H9 (cell line): ENCODE measurements around the gene LY6G5B. TPM values are rescaled to one million over a fixed set of nuclear protein-coding genes. Genes with fewer than 3 reads are reported as not detected.

Experiments used
- DNase-seq: peaks from one replicate; pipeline ENCODE4 v3.0.0-alpha.2; 2017
- H2AFZ ChIP-seq: one replicate; pipeline ENCODE4 v1.6.1; 2013; ENCODE audit warnings: mild to moderate bottlenecking, low read length, control low read depth, moderate library complexity
- H2AK5ac ChIP-seq: 2 replicates; pipeline ENCODE4 v1.6.1; 2013; ENCODE audit warnings: low read length, control low read depth, mixed read lengths; ENCODE audit not compliant: insufficient read length
- H2BK120ac ChIP-seq: one replicate; pipeline ENCODE4 v1.6.1; 2013; ENCODE audit warnings: low read depth, mild to moderate bottlenecking, low read length, control low read depth, inconsistent platforms; ENCODE audit not compliant: poor library complexity, severe bottlenecking
- H2BK12ac ChIP-seq: 2 replicates; pipeline ENCODE4 v1.6.1; 2013; ENCODE audit warnings: low read length, control low read depth, mixed read lengths, low read depth; ENCODE audit not compliant: insufficient read length
- H2BK15ac ChIP-seq: 2 replicates; pipeline ENCODE4 v1.6.1; 2013; ENCODE audit warnings: low read depth, low read length, control low read depth
- H2BK20ac ChIP-seq: one replicate; pipeline ENCODE4 v1.6.1; 2013; ENCODE audit warnings: low read depth, mild to moderate bottlenecking, low read length, control low read depth, inconsistent platforms; ENCODE audit not compliant: poor library complexity, severe bottlenecking
- H2BK5ac ChIP-seq: 2 replicates; pipeline ENCODE4 v1.6.1; 2013; ENCODE audit warnings: low read length, control low read depth, mixed read lengths; ENCODE audit not compliant: insufficient read length
- H3K14ac ChIP-seq: 2 replicates; pipeline ENCODE4 v1.6.1; 2013; ENCODE audit warnings: low read length, control low read depth; ENCODE audit not compliant: insufficient read depth
- H3K18ac ChIP-seq: 2 replicates; pipeline ENCODE4 v1.6.1; 2013; ENCODE audit warnings: low read depth, mild to moderate bottlenecking, mixed read lengths, low read length, control low read depth; ENCODE audit not compliant: insufficient read length
- H3K23ac ChIP-seq: 2 replicates; pipeline ENCODE4 v1.6.1; 2013; ENCODE audit warnings: low read length, control low read depth, mixed read lengths, low read depth; ENCODE audit not compliant: insufficient read length
- H3K23me2 ChIP-seq: 2 replicates; pipeline ENCODE4 v1.6.1; 2013; ENCODE audit warnings: low read depth, mild to moderate bottlenecking, mixed read lengths, low read length, control low read depth; ENCODE audit not compliant: insufficient read length, poor library complexity, severe bottlenecking
- H3K27ac ChIP-seq: 2 replicates; pipeline ENCODE4 v1.5.1; 2013; ENCODE audit warnings: low read length, control low read depth, mixed read lengths, low read depth; ENCODE audit not compliant: insufficient read length
- H3K27me3 ChIP-seq: 2 replicates; pipeline ENCODE4 v1.6.1; 2013; ENCODE audit warnings: low read length, control low read depth, inconsistent platforms; ENCODE audit not compliant: insufficient read depth
- H3K4ac ChIP-seq: 2 replicates; pipeline ENCODE4 v1.6.1; 2013; ENCODE audit warnings: low read depth, mild to moderate bottlenecking, control low read depth, inconsistent platforms, low read length, moderate library complexity
- H3K4me1 ChIP-seq: 2 replicates; pipeline ENCODE4 v1.6.1; 2013; ENCODE audit warnings: low read length, control low read depth, inconsistent platforms; ENCODE audit not compliant: insufficient read depth
- H3K4me2 ChIP-seq: 2 replicates; pipeline ENCODE4 v1.6.1; 2013; ENCODE audit warnings: low read length, control low read depth, mixed read lengths; ENCODE audit not compliant: insufficient read length, insufficient read depth
- H3K56ac ChIP-seq: 2 replicates; pipeline ENCODE4 v1.6.1; 2013; ENCODE audit warnings: low read depth, mild to moderate bottlenecking, mixed read lengths, low read length, control low read depth; ENCODE audit not compliant: insufficient read length
- H3K79me1 ChIP-seq: 2 replicates; pipeline ENCODE4 v1.6.1; 2013; ENCODE audit warnings: low read depth, mild to moderate bottlenecking, moderate library complexity, low read length, control low read depth, inconsistent platforms; ENCODE audit not compliant: insufficient read depth, poor library complexity, severe bottlenecking
- H3K79me2 ChIP-seq: 2 replicates; pipeline ENCODE4 v1.6.1; 2013; ENCODE audit warnings: low read length, control low read depth, inconsistent platforms; ENCODE audit not compliant: insufficient read depth
- H3K9ac ChIP-seq: 2 replicates; pipeline ENCODE4 v1.6.1; 2013; ENCODE audit warnings: low read length, control low read depth, mixed read lengths; ENCODE audit not compliant: insufficient read length; ENCODE audit errors: extremely low read depth
- H3K9me3 ChIP-seq: one replicate; pipeline ENCODE4 v1.6.1; 2013; ENCODE audit warnings: low read depth, low read length, inconsistent platforms; ENCODE audit not compliant: control insufficient read depth
- H3T11ph ChIP-seq: one replicate; pipeline ENCODE4 v1.6.1; 2013; ENCODE audit warnings: mild to moderate bottlenecking, low read length, control low read depth, inconsistent platforms
- H4K20me1 ChIP-seq: one replicate; pipeline ENCODE4 v1.6.1; 2013; ENCODE audit not compliant: control insufficient read depth, insufficient read length, insufficient read depth
- H4K5ac ChIP-seq: 2 replicates; pipeline ENCODE4 v1.6.1; 2013; ENCODE audit warnings: low read depth, mild to moderate bottlenecking, mixed read lengths, low read length, control low read depth; ENCODE audit not compliant: insufficient read length
- H4K8ac ChIP-seq: replicated peaks from 2 replicates; pipeline ENCODE4 v1.6.1; 2013; ENCODE audit warnings: low read length, control low read depth, mixed read lengths, low read depth; ENCODE audit not compliant: insufficient read length
- H4K91ac ChIP-seq: 2 replicates; pipeline ENCODE4 v1.6.1; 2013; ENCODE audit warnings: low read depth, mild to moderate bottlenecking, moderate library complexity, mixed read lengths, low read length, control low read depth; ENCODE audit not compliant: insufficient read length
- H3K27ac Mint-ChIP-seq, 3 experiments: 2 replicates in 2 of 3; 3 replicates in 1 of 3; pipeline ENCODE4 v1.8.0; 2020 to 2021; ENCODE audit warnings: mixed read lengths in 3 of 3, mild to moderate bottlenecking in 1 of 3, moderate library complexity in 1 of 3
- H3K27me3 Mint-ChIP-seq: 2 replicates; pipeline ENCODE4 v1.8.0; 2021; ENCODE audit warnings: low read depth, mild to moderate bottlenecking, moderate library complexity, mixed read lengths
- H3K36me3 Mint-ChIP-seq, 3 experiments: 2 replicates in 2 of 3; 3 replicates in 1 of 3; pipeline ENCODE4 v1.8.0; 2020 to 2021; ENCODE audit warnings: low read depth in 3 of 3, mixed read lengths in 3 of 3; ENCODE audit not compliant: insufficient read depth in 1 of 3
- H3K4me1 Mint-ChIP-seq, 2 experiments: 2 replicates each; pipeline ENCODE4 v1.8.0; 2020; ENCODE audit warnings: mixed read lengths in 2 of 2
- H3K4me3 Mint-ChIP-seq, 2 experiments: 2 replicates in 1 of 2; 3 replicates in 1 of 2; pipeline ENCODE4 v1.8.0; 2020 to 2021; ENCODE audit warnings: mild to moderate bottlenecking in 2 of 2, mixed read lengths in 2 of 2, moderate library complexity in 1 of 2
- H3K9me3 Mint-ChIP-seq, 2 experiments: 2 replicates in 1 of 2; 3 replicates in 1 of 2; pipeline ENCODE4 v1.8.0; 2020; ENCODE audit warnings: mild to moderate bottlenecking in 2 of 2, mixed read lengths in 2 of 2, moderate library complexity in 1 of 2
- CTCF ChIP-seq: fragments of 200-600 bp; sonication (generic); conservative IDR thresholded peaks from 3 replicates; pipeline ENCODE4 v1.8.0; 2021; ENCODE audit warnings: antibody characterized with exemption, mild to moderate bottlenecking
- WGBS: extraction: QIAGEN DNeasy Blood & Tissue Kit; methylation state at CpG from one replicate; pipeline ENCODE4 v1.1.7; 2013; ENCODE audit warnings: missing lambda C conversion rate, low lambda C conversion rate, mixed read lengths; ENCODE audit not compliant: insufficient read length; ENCODE audit errors: extremely low coverage; 5-methylcytosine and 5-hydroxymethylcytosine counted together
- total RNA-seq: library from RNA; stranded (reverse); gene quantifications from 2 replicates; pipeline ENCODE4 v1.2.1, GENCODE V29; 2021

The LY6G5B gene
- total RNA-seq, 1 experiment from 2014 or later: 21.6 TPM

GRCh38 chr6:31658158-31658688, 11.6 kb upstream of the LY6G5B start:
- Histone ChIP-seq H3K4me1 (no peaks in the 10 kb centered on the region), H2BK5ac (no peak overlapping the region), H3K79me2 (peaks cover 4% of the 10 kb centered on the region; the same call in 1 of the 2 replicates), H3K4ac (no peak overlapping the region), H3K14ac (no peak overlapping the region), H4K20me1 (no peaks in the 10 kb centered on the region), H3K4me2 (no peak overlapping the region), H2BK12ac (no peak overlapping the region), H3K79me1 (peaks cover 9% of the 10 kb centered on the region), H2BK20ac (no peak overlapping the region), H3T11ph (no peak overlapping the region), H3K27me3 (no peaks in the 10 kb centered on the region), H3K9ac (no peak overlapping the region), H3K9me3 (no peaks in the 10 kb centered on the region), H3K27ac (no peak overlapping the region), H4K8ac (no peak overlapping the region), H2BK120ac (no peak overlapping the region), H3K18ac (no peak overlapping the region), H2AFZ (no peak overlapping the region), H3K23me2 (peaks cover 8% of the 10 kb centered on the region), H2BK15ac (no peak overlapping the region), H3K23ac (no peak overlapping the region), H4K91ac (no peak overlapping the region), H3K56ac (no peak overlapping the region), H2AK5ac (no peak overlapping the region), H4K5ac (no peak overlapping the region)
- peaks cover 9 to 34% (median 27%) of the 10 kb centered on the region in 3 experiments; a peak in 6 of 7 replicates for H3K36me3 Mint-ChIP-seq
- peak overlapping the region; percentile 34 to 69; a peak in 4 of 5 replicates for H3K4me3 Mint-ChIP-seq
- 0 out of 7 replicates have a peak overlapping the region, but pooled peaks of 1 of the 3 experiments have one; percentile 7 for H3K27ac Mint-ChIP-seq
- H3K9me3 Mint-ChIP-seq: no peaks in the 10 kb centered on the region
- TF ChIP-seq CTCF: no peak
- no CpG with 5 or more reads among the region's 4 CpGs for WGBS
- no peaks in the 10 kb centered on the region; the same call in 1 of the 2 replicates for H3K27me3 Mint-ChIP-seq
- H3K4me1 Mint-ChIP-seq: peaks cover 21 to 27% of the 10 kb centered on the region in 2 experiments
- no peak for DNase-seq
